ENCODE data around the gene TRAF5.
"Not testable (repeated sequence)": the region's sequence is repeated elsewhere in the genome, so short reads cannot be mapped to it uniquely, and the experiment has no call there.

TRAF5 gene

DNA sequence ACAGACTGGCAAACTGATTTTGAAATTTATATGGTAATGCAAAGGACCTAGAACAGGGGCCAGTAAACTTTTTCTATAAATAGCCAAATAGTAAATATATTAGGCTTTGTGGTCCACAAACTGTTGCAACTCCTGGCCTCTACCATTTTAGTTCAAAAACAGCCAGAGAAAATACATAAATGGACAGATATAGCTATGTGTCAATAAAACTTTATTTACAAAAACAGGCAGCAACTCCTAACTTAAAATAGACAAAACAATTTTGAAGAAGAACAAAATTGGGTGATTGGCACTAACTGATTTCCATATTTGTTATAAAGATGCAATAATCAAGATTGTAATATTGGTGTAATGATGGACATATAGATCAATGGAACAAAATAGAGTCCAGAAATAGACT, 6.7 kb upstream of the TRAF5 start:
- H3K4me1 ChIP-seq (ENCODE audit: insufficient read depth, insufficient read length), result no peaks in the 10 kb centered on the region
- no peaks in the 10 kb centered on the region for H3K9me3 ChIP-seq (ENCODE audit: insufficient read depth, low read length)
- H3K36me3 ChIP-seq (ENCODE audit: insufficient read depth, insufficient read length, low read length), result peaks cover 4% of the 10 kb centered on the region
- no peak overlapping the region for H3K9ac ChIP-seq (ENCODE audit: insufficient read length, low read depth)
- no peak for DNase-seq (ENCODE audit: low read depth, low spot score)
- TF ChIP-seq ZNF274 (IDR thresholded peaks at IDR 0.05; ENCODE audit: low read depth, low read length) (no peak), SUZ12 (IDR thresholded peaks at IDR 0.05; ENCODE audit: extremely low read depth, insufficient read depth, insufficient read length) (no peak), YY1 (IDR thresholded peaks at IDR 0.05; ENCODE audit: insufficient read depth, insufficient read length) (no peak)
- H3K27me3 ChIP-seq (ENCODE audit: insufficient read depth, insufficient read length), result no peaks in the 10 kb centered on the region
- H3K4me3 ChIP-seq (ENCODE audit: insufficient read length, low read depth), result no peak overlapping the region

DNA sequence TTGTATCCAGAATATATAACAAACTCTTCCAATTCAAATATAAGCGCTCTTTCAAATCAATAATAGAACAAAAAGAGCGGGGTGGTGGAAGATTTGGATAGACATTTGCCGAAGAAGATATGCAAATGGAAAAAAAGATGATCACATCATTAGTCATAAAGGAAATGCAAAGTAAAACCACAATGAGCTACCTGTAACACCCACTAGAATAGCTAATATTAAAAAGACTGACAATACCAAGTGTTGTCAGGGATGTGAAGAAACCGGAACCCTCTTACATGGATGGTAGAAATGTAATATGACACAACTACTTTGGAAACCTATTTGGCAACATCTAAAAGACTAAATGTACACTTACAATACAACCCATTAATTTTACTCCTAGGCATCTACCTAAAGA, 5.7 kb upstream of the TRAF5 start:
- H3K4me1 ChIP-seq (ENCODE audit: insufficient read depth, insufficient read length), result no peaks in the 10 kb centered on the region
- H3K27me3 ChIP-seq (ENCODE audit: insufficient read depth, insufficient read length), result no peaks in the 10 kb centered on the region
- H3K9me3 ChIP-seq (ENCODE audit: insufficient read depth, low read length), result no peaks in the 10 kb centered on the region
- H3K4me3 ChIP-seq (ENCODE audit: insufficient read length, low read depth), result no peak overlapping the region
- no peak overlapping the region for H3K9ac ChIP-seq (ENCODE audit: insufficient read length, low read depth)
- no peak for DNase-seq (ENCODE audit: low read depth, low spot score)
- H3K36me3 ChIP-seq (ENCODE audit: insufficient read depth, insufficient read length, low read length), result no peaks in the 10 kb centered on the region
- no peak for TF ChIP-seq ZNF274 (IDR thresholded peaks at IDR 0.05; ENCODE audit: low read depth, low read length)
- no peak for TF ChIP-seq SUZ12 (IDR thresholded peaks at IDR 0.05; ENCODE audit: extremely low read depth, insufficient read depth, insufficient read length)
- no peak for TF ChIP-seq YY1 (IDR thresholded peaks at IDR 0.05; ENCODE audit: insufficient read depth, insufficient read length)

DNA sequence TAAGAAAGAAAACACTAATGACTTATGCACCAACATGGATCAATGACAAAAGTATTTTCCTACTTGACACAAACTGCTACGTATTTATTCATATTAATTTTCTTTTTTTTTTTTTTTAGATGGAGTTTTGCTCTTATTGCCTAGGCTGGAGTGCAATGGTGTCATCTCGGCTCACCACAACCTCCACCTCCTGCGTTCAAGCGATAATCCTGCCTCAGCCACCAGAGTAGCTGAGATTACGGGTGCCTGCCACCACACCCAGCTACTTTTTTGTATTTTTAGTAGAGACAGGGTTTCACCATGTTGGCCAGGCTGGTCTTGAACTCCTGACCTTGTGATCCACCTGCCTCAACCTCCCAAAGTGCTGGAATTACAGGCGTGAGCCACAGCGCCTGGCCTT, 5.0 kb upstream of the TRAF5 start:
- not testable (repeated sequence) for H3K27me3 ChIP-seq (ENCODE audit: insufficient read depth, insufficient read length); H3K9ac ChIP-seq (ENCODE audit: insufficient read length, low read depth); H3K4me1 ChIP-seq (ENCODE audit: insufficient read depth, insufficient read length); H3K9me3 ChIP-seq (ENCODE audit: insufficient read depth, low read length); H3K4me3 ChIP-seq (ENCODE audit: insufficient read length, low read depth); H3K36me3 ChIP-seq (ENCODE audit: insufficient read depth, insufficient read length, low read length); DNase-seq (ENCODE audit: low read depth, low spot score)

DNA sequence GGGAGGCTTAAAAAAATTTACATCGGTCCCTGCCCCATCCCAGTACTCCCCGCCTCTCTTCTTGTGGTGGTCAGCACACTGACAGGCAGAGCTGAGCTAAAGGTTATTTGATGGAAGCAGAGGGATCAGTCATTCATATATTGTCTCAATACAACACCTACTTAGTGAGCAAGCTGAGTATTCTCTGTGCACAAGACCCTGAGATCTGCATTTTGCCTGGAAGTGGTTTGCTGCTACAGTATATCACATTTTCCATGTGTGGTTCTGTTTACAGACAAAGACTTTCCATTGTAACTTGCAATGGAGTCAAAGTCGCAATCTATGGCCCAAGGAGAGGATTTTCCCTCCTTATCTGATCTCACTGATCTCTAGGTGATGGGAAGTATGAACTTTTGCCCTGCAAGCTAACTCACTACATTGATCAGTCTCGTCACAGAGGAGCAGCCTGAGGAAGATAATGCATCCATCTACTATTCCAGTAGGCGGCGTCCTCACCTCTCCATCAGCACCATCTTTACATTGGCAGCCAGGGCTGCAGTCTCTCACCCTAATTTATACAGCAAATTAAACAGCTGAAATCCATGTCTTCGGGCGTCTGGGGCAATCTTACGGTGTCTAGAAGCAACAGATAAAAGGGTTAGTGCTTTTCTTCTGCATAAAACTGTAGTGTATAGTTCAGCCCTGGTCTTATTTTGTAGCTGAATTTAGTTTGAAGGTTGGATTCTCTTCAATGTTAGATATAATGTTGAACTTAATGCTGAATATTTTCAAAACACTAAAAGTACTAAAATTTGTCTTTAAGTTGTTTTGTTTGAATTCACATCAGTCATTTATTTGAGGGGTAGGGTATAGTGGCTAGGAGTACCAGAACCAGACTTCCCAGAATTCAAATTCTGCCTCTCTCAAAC, 3.2 kb upstream of the TRAF5 start:
- Histone ChIP-seq H3K4me1 (ENCODE audit: insufficient read depth, insufficient read length) (peaks cover 7% of the 10 kb centered on the region), H3K27me3 (ENCODE audit: insufficient read depth, insufficient read length) (no peaks in the 10 kb centered on the region)

DNA sequence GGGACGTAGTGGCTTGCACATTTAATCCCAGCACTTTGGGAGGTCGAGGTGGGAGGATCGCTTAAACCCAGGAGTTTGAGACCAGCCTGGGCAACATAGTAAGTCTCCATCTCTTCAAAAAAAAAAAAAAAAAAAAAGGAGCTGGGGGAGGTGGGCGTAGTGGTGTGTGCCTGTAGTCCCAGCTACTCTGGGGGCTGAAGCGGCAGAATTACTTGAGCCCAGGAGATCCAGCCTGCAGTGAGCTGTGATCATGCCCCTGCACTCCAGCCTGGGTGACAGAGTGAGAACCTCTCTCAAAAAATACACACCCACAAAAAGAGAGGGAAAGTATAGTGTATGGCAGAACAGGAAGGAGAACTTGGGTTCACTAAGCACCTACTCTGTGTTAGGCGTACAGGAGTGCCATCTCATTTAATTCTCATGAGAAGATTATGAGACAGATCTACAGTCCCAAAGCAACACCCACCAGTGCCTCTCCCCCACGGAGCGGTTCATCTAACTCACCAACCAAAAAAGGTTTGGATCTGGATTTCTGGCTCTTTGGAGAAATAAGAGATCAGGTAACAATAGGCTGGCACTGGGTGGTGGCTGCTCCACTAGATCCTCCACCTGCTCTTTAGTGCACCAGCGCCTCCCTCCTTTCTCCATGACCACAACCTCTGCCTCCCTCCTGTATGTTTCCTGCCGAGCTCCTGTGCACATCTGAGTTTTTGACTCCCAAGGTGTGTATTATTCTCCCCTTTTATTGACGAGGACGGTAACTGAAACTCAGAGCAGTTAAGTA, 1.4 kb upstream of the TRAF5 start:
- H3K9me3 ChIP-seq (ENCODE audit: insufficient read depth, low read length), result no peaks in the 10 kb centered on the region
- TF ChIP-seq ZNF274 (IDR thresholded peaks at IDR 0.05; ENCODE audit: low read depth, low read length), result no peak
- TF ChIP-seq YY1 (IDR thresholded peaks at IDR 0.05; ENCODE audit: insufficient read depth, insufficient read length), result no peak
- TF ChIP-seq SUZ12 (IDR thresholded peaks at IDR 0.05; ENCODE audit: extremely low read depth, insufficient read depth, insufficient read length), result no peak
- DNase-seq (ENCODE audit: low read depth, low spot score), result no peak
- H3K36me3 ChIP-seq (ENCODE audit: insufficient read depth, insufficient read length, low read length), result peaks cover 7% of the 10 kb centered on the region
- no peaks in the 10 kb centered on the region for H3K27me3 ChIP-seq (ENCODE audit: insufficient read depth, insufficient read length)
- peaks cover 8% of the 10 kb centered on the region for H3K4me1 ChIP-seq (ENCODE audit: insufficient read depth, insufficient read length)
- no peak overlapping the region for H3K4me3 ChIP-seq (ENCODE audit: insufficient read length, low read depth)
- no peak overlapping the region for H3K9ac ChIP-seq (ENCODE audit: insufficient read length, low read depth)

More for the DNA sequence above, 3.2 kb upstream of the TRAF5 start:
- peak; percentile 70 for DNase-seq (ENCODE audit: low read depth, low spot score)
- no peak overlapping the region for H3K9ac ChIP-seq (ENCODE audit: insufficient read length, low read depth)
- H3K4me3 ChIP-seq (ENCODE audit: insufficient read length, low read depth), result no peak overlapping the region
- TF ChIP-seq SUZ12 (IDR thresholded peaks at IDR 0.05; ENCODE audit: extremely low read depth, insufficient read depth, insufficient read length) (no peak), ZNF274 (IDR thresholded peaks at IDR 0.05; ENCODE audit: low read depth, low read length) (no peak), YY1 (IDR thresholded peaks at IDR 0.05; ENCODE audit: insufficient read depth, insufficient read length) (no peak)
- H3K36me3 ChIP-seq (ENCODE audit: insufficient read depth, insufficient read length, low read length), result no peaks in the 10 kb centered on the region
- H3K9me3 ChIP-seq (ENCODE audit: insufficient read depth, low read length), result no peaks in the 10 kb centered on the region

DNA sequence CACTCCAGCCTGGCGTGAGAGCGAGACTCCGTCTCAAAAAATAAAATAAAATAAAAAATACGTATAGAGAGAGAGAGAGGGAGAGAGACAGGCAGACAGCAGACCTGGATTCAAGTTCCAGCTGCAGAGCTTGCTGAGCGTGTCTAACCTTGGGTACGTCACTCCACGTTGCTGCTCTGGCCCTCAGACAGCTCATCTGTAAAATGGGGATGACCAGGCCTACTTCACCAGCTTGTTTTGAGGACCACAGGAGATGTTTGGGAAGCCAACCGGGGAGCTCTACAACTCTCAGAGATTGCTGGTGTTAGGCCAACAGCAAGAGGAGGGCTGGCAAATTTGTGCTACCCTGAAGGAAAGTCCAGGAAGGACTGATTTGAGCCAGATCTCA, 499 bp upstream of the TRAF5 start:
- no peak for TF ChIP-seq YY1 (IDR thresholded peaks at IDR 0.05; ENCODE audit: insufficient read depth, insufficient read length)
- no peak for TF ChIP-seq SUZ12 (IDR thresholded peaks at IDR 0.05; ENCODE audit: extremely low read depth, insufficient read depth, insufficient read length)
- TF ChIP-seq ZNF274 (IDR thresholded peaks at IDR 0.05; ENCODE audit: low read depth, low read length), result no peak
- peak overlapping the region; percentile 70 for H3K4me3 ChIP-seq (ENCODE audit: insufficient read length, low read depth)
- no peaks in the 10 kb centered on the region for H3K9me3 ChIP-seq (ENCODE audit: insufficient read depth, low read length)
- H3K36me3 ChIP-seq (ENCODE audit: insufficient read depth, insufficient read length, low read length), result peaks cover 7% of the 10 kb centered on the region
- H3K27me3 ChIP-seq (ENCODE audit: insufficient read depth, insufficient read length), result no peaks in the 10 kb centered on the region
- peak overlapping the region; percentile 68 for H3K9ac ChIP-seq (ENCODE audit: insufficient read length, low read depth)
- H3K4me1 ChIP-seq (ENCODE audit: insufficient read depth, insufficient read length), result peaks cover 8% of the 10 kb centered on the region
- DNase-seq (ENCODE audit: low read depth, low spot score), result no peak

DNA sequence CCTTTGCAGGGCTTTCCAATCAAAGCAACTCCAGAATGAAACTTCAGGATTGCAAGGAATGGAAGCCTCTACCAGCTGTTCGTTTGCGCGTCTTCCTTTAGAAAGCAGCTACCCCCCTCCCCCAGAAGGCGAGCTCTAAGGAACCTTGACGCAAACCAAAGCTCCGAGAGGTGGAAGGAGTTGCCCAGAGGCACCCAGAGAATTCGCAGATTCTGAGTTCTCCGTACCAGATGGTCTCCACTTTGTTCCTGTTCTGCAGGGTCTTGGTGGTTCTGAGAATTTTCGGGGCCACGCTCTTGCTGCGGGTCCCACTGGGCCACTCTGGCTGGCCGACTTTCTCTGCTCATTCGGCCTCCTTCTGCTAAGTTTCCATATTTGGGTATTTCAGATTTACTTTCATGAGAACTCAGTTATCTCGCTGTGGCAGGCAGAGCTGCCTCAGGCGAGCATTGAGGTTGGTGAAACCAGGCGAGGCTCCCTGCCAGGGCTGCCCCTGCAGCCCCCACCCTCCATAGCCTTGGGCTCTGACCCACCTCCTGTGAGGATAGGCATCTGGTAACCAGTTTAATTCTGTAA, 801 bp downstream of the TRAF5 start:
- H3K36me3 ChIP-seq (ENCODE audit: insufficient read depth, insufficient read length, low read length), result peaks cover 7% of the 10 kb centered on the region
- H3K4me1 ChIP-seq (ENCODE audit: insufficient read depth, insufficient read length), result peaks cover 12% of the 10 kb centered on the region
- H3K9ac ChIP-seq (ENCODE audit: insufficient read length, low read depth), result peak overlapping the region; percentile 81
- H3K9me3 ChIP-seq (ENCODE audit: insufficient read depth, low read length), result no peaks in the 10 kb centered on the region
- H3K4me3 ChIP-seq (ENCODE audit: insufficient read length, low read depth), result peak overlapping the region; percentile 70
- peak; percentile 50 for DNase-seq (ENCODE audit: low read depth, low spot score)
- H3K27me3 ChIP-seq (ENCODE audit: insufficient read depth, insufficient read length), result no peaks in the 10 kb centered on the region
- TF ChIP-seq SUZ12 (IDR thresholded peaks at IDR 0.05; ENCODE audit: extremely low read depth, insufficient read depth, insufficient read length) (no peak), ZNF274 (IDR thresholded peaks at IDR 0.05; ENCODE audit: low read depth, low read length) (no peak), YY1 (IDR thresholded peaks at IDR 0.05; ENCODE audit: insufficient read depth, insufficient read length) (no peak)

All from NT2/D1 (cell line).